Stimulated activated naive B cell treated with anti-CD40 and anti-IgM and Interleukin-4, amounts not matched to agents 10 μg/mL and 1 μg/mL and 100 μg/mL, for 72 hours (primary cell): ENCODE results near the gene NFATC1.

Source experiments
- ATAC-seq, 2 donors: fragments of 150-1000 bp; cut with Tn5 transposase; replicated peaks; 2 replicates each; pipeline ENCODE4 v1.10.0; 2021; ENCODE audit warnings: moderate library complexity in 1 of 2
- DNase-seq: peaks from one replicate; pipeline ENCODE4 v3.0.0; 2021
- H3K27ac Mint-ChIP-seq: one replicate; pipeline ENCODE4 v1.8.0; 2022; ENCODE audit warnings: mild to moderate bottlenecking, mixed read lengths
- H3K27me3 Mint-ChIP-seq, 2 donors: one replicate each; pipeline ENCODE4 v1.8.0; 2022; ENCODE audit warnings: mixed read lengths in 2 of 2
- H3K36me3 Mint-ChIP-seq, 2 donors: one replicate each; pipeline ENCODE4 v1.8.0; 2022; ENCODE audit warnings: mixed read lengths in 2 of 2, mild to moderate bottlenecking in 1 of 2
- H3K4me1 Mint-ChIP-seq, 2 donors: one replicate each; pipeline ENCODE4 v1.8.0; 2022; ENCODE audit warnings: mixed read lengths in 2 of 2, mild to moderate bottlenecking in 1 of 2
- H3K4me3 Mint-ChIP-seq, 2 donors: one replicate each; pipeline ENCODE4 v1.8.0; 2022; ENCODE audit warnings: mild to moderate bottlenecking in 2 of 2, mixed read lengths in 2 of 2, moderate library complexity in 1 of 2
- H3K9me3 Mint-ChIP-seq, 2 donors: one replicate each; pipeline ENCODE4 v1.8.0; 2022; ENCODE audit warnings: mixed read lengths in 2 of 2, mild to moderate bottlenecking in 1 of 2

The NFATC1 gene

DNA sequence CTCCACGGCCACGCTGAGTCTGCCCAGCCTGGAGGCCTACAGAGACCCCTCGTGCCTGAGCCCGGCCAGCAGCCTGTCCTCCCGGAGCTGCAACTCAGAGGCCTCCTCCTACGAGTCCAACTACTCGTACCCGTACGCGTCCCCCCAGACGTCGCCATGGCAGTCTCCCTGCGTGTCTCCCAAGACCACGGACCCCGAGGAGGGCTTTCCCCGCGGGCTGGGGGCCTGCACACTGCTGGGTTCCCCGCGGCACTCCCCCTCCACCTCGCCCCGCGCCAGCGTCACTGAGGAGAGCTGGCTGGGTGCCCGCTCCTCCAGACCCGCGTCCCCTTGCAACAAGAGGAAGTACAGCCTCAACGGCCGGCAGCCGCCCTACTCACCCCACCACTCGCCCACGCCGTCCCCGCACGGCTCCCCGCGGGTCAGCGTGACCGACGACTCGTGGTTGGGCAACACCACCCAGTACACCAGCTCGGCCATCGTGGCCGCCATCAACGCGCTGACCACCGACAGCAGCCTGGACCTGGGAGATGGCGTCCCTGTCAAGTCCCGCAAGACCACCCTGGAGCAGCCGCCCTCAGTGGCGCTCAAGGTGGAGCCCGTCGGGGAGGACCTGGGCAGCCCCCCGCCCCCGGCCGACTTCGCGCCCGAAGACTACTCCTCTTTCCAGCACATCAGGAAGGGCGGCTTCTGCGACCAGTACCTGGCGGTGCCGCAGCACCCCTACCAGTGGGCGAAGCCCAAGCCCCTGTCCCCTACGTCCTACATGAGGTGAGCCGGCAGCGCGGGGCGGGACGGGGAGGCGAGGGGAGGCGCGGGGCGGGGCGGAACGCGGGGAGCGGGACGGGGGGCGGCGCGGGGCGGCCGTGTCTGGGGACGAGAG, 15.2 kb downstream of the NFATC1 start:
- H3K4me3 Mint-ChIP-seq = no peak overlapping the region
- H3K27me3 Mint-ChIP-seq = no peaks in the 10 kb centered on the region
- peaks cover 35 to 49% of the 10 kb centered on the region in 2 donors for H3K36me3 Mint-ChIP-seq
- DNase-seq (no peak), ATAC-seq (no peak)
- peaks cover 2 to 4% of the 10 kb centered on the region in 2 donors for H3K9me3 Mint-ChIP-seq
- peaks cover 20 to 45% of the 10 kb centered on the region in 2 donors for H3K4me1 Mint-ChIP-seq
- H3K27ac Mint-ChIP-seq = peak overlapping the region; percentile 32

DNA sequence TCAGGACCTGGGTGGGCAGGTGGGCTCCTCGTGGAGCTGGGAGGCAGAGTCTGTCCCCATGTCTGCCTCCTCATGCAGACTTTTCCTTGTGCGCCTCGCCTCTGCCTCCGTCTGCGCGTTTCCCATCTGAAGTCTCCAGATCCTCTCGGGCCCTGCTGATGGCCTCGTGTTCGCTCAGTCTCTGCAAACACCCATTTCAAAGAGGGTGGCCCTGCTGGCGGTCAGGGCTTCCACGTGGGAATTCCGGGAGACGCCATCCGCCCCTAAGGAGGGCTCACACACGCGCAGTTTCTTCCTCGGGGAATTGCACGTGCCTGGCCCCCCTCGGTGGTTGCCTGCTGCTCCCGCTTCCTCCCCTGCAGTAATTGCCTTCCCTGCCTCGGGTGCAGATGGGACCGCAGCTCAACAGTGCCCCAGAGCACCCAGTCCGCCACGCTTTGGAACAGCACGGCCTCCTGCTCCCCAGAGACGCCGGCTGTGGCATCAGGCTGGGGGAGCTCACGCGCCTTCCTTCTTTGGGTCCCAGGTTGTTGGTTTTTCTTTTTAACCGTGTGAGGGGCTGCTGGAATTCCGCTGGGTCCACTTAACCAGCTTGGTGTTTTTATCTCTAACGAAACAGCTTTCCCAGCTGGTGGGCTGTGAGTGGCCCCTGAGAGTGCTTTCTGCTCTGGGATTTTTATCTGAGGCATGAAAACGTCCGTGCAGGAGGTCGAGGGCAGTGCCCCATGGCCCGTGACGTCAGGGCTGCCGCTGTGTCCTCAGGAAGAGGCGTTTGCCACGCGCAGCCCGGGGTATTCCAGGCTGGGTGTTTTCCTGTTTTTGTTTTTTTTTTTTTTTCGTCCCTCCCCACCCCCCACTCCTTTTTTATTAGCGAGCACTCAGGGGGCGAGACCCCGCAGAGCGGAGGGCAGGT, 16.1 kb downstream of the NFATC1 start:
- Mint-ChIP-seq H3K27me3 (no peaks in the 10 kb centered on the region), H3K4me1 (peaks cover 18 to 46% of the 10 kb centered on the region in 2 donors), H3K9me3 (no peaks in the 10 kb centered on the region), H3K36me3 (peaks cover 38 to 50% of the 10 kb centered on the region in 2 donors), H3K4me3 (no peak overlapping the region), H3K27ac (no peak overlapping the region)
- DNase-seq = no peak
- ATAC-seq = no peak

DNA sequence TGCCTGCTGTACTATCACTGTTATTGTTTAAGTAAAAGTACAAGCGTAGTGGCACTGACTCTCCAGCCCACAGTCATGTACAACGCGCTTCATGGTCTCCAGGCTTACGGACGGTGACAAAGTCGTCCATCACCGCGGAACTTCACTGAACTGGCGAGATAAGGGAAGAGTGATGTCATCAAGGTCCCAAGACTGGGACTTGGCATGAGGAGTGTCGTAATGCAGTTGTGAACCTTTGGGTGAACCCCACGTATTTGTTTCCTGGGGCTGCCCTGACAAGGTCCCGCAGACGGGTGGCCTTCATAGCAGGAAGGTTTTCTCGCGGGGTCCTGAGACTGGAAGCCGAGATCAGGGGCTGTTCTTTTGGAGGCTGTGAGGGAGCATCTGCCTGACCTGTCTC, 17.3 kb downstream of the NFATC1 start:
- Mint-ChIP-seq H3K4me3 (no peak overlapping the region), H3K36me3 (peaks cover 31 to 41% of the 10 kb centered on the region in 2 donors), H3K27ac (peak overlapping the region; percentile 82), H3K27me3 (no peaks in the 10 kb centered on the region), H3K9me3 (no peaks in the 10 kb centered on the region), H3K4me1 (peaks cover 18 to 43% of the 10 kb centered on the region in 2 donors)
- no peak for ATAC-seq
- DNase-seq = no peak

DNA sequence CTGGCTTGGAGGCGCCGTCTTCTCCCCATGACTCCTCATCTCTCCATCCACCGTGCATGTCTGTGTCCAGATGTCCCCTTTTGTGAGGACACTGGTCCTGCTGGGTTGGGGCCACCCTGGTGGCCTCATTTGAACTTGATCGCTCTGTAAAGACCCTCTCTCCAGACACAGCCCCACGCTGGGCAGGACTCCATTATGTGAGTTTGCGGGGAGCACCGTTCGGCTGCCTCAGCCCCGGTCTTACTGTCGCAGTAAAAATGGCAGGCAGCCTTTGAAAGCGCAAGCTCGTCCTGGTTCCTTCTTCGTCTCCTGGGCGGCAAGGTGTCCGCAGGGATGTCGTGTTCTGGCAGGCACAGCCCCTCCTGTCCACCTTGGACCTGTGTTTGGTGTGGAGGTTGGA, 17.7 kb downstream of the NFATC1 start:
- no peak for DNase-seq
- H3K27ac Mint-ChIP-seq = peak overlapping the region; percentile 82
- peaks cover 18 to 43% of the 10 kb centered on the region in 2 donors for H3K4me1 Mint-ChIP-seq

DNA sequence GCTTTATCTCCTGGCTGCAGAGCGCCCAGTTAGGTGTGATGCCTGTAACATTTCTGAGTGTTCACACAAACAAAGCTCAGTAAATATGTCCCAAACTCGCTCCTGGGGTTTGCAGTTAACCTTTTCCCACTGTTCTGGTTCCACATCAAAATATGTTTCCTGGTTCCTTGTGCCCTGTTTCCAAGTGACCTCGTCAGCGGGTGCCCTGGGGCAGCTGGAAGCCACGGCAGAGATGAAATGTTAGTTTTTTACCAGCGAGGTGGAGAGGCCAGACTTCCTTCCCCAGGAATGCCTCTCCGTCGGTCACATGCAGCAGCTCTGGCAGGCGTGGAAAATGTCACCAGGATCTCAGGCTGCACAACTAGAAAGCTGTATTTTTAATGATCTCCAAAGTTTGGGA, 18.2 kb downstream of the NFATC1 start:
- Mint-ChIP-seq H3K27ac (peak overlapping the region; percentile 63), H3K27me3 (no peaks in the 10 kb centered on the region), H3K4me1 (peaks cover 20 to 43% of the 10 kb centered on the region in 2 donors), H3K4me3 (no peak overlapping the region), H3K9me3 (no peaks in the 10 kb centered on the region), H3K36me3 (peaks cover 38 to 49% of the 10 kb centered on the region in 2 donors)
- DNase-seq (no peak), ATAC-seq (no peak)

More for the DNA sequence above, 17.7 kb downstream of the NFATC1 start:
- Mint-ChIP-seq H3K4me3 (no peak overlapping the region), H3K9me3 (no peaks in the 10 kb centered on the region), H3K27me3 (no peaks in the 10 kb centered on the region), H3K36me3 (peaks cover 35 to 45% of the 10 kb centered on the region in 2 donors)
- ATAC-seq = no peak

DNA sequence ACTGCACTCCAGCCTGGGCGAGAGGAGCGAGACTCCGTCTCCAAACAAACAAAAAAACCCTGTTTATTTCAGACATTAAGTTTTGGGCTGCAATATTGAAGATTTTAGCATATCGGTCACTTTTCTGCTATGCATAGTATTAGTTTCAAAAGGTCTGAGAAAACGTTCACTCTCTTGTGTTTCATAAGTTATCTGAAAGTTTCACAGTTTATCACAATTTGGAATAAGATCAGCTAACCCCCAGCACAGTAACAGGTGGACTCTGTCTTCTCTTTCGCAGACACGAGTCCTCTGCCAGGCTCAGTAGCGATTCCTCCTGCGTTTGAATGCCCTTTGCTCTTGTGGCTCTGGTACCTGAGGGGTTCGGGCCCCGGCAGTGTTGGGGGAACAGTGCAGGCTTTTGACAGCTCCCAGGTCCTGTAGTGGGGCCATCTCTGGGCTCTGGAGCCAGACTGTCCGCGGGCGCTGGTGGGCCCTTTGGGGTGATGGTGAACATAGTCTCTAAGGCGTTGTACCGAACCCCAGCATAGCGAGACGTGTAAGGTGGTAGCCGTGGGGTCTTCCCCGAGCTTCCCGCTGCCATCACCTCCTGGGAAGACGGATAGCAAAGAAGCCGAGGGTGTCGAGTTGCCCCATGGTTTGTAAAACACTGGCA, 20.4 kb downstream of the NFATC1 start:
- Mint-ChIP-seq H3K4me3 (no peak overlapping the region), H3K4me1 (peaks cover 27 to 34% of the 10 kb centered on the region in 2 donors), H3K27me3 (no peaks in the 10 kb centered on the region), H3K9me3 (no peaks in the 10 kb centered on the region), H3K27ac (no peak overlapping the region), H3K36me3 (peaks cover 46 to 63% of the 10 kb centered on the region in 2 donors)
- no peak for ATAC-seq
- no peak for DNase-seq

DNA sequence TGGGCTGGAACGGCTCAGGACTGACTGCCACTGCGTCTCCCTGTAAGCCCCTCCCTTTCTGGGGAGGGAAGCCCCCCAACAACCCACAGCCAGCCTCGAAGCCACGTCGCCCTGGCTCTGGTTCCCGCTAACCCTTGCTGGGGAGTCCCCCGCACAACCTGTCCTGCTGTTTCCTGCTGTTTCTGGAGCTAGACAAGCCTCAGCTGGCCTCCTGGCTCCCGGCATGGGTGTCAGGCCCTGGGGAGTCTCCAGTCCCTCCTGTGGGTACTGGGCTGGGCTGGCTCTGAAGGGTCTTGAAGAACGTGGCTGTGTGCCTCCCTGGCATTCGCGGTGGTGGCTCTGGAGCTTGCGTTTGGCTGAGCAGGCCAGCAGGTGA, 20.9 kb downstream of the NFATC1 start:
- Mint-ChIP-seq H3K4me1 (peaks cover 27 to 33% of the 10 kb centered on the region in 2 donors), H3K27me3 (no peaks in the 10 kb centered on the region), H3K27ac (peak overlapping the region; percentile 94), H3K4me3 (peak overlapping the region in 1 of 2 donors; percentile 9), H3K36me3 (peaks cover 48 to 64% of the 10 kb centered on the region in 2 donors), H3K9me3 (no peaks in the 10 kb centered on the region)
- DNase-seq = no peak
- ATAC-seq = no peak

DNA sequence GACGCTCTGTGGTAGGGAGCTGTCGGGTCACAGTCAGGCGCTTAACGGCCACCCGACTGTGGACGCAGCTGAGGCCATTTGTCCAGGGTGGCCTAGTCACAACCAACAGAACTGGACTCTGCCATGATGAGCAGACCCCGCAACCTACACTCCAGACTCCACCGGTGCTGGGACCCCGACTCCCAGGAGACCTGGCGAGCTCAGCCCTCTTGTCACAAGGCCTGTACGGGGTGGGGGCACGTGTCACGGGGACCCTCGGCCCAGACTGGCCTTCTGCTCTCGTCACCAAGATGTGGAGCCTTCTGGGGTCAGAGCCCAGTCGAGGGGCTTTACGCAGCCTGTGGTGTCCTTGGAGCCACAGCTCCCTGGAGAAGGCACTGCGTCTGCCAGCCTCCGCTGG, 22.5 kb downstream of the NFATC1 start:
- Mint-ChIP-seq H3K27me3 (no peaks in the 10 kb centered on the region), H3K9me3 (no peaks in the 10 kb centered on the region), H3K4me3 (no peak overlapping the region), H3K4me1 (peaks cover 30 to 42% of the 10 kb centered on the region in 2 donors), H3K27ac (peak overlapping the region; percentile 20), H3K36me3 (peaks cover 49 to 58% of the 10 kb centered on the region in 2 donors)
- no peak for ATAC-seq
- no peak for DNase-seq

DNA sequence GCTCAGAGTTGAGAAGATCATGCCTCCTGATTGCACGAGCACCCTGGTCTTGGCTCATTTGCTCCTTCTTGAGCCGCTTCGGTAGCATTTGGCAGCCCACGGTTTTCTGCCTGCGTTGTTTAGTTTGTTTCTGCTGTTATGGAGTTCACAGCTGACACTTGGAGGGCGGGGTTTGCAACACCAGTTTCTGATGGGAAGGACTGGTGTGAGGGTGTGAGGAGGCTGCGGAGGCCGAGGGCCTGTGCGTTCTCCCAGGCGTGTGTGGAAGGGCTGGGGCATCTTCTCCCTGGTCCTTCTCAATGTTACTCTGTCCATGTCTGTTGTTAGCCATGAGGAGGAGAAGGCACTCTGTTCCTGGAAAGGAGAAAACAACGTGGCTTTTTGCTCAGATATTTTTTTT, 22.9 kb downstream of the NFATC1 start:
- no peak overlapping the region for H3K4me3 Mint-ChIP-seq

DNA sequence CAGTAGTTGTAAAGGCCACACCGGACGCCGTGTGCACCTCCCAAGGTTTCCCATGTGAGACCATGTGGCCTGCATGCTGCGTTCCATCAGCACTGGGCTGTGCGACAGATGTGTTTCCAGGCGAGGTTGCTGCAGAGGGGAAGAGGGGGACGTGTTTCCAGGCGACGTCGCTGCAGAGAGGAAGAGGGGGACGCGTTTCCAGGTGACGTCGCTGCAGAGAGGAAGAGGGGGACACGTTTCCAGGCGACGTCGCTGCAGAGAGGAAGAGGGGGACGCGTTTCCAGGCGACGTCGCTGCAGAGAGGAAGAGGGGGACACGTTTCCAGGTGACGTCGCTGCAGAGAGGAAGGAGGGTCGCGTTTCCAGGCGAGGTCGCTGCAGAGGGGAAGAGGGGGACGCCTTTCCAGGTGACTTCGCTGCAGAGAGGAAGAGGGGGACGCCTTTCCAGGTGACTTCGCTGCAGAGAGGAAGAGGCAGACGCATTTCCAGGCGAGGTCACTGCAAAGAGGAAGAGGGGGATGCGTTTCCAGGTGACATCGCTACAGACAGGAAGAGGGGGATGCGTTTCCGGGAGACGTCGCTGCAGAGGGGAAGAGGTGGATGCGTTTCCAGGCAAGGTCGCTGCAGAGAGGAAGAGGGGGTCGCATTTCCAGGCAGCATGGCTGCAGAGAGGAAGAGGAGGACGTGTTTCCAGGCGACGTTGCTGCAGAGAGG, 24.5 kb downstream of the NFATC1 start:
- Mint-ChIP-seq H3K4me3 (peak overlapping the region in 1 of 2 donors; percentile 37), H3K27me3 (no peaks in the 10 kb centered on the region), H3K36me3 (peaks cover 50% of the 10 kb centered on the region in 2 donors), H3K9me3 (no peaks in the 10 kb centered on the region), H3K4me1 (peaks cover 32 to 42% of the 10 kb centered on the region in 2 donors), H3K27ac (peak overlapping the region; percentile 52)
- ATAC-seq (no peak), DNase-seq (no peak)

More for the DNA sequence above, 22.9 kb downstream of the NFATC1 start:
- Mint-ChIP-seq H3K36me3 (peaks cover 47 to 54% of the 10 kb centered on the region in 2 donors), H3K27ac (peak overlapping the region; percentile 37), H3K9me3 (no peaks in the 10 kb centered on the region), H3K4me1 (peaks cover 30 to 42% of the 10 kb centered on the region in 2 donors), H3K27me3 (no peaks in the 10 kb centered on the region)
- ATAC-seq (no peak), DNase-seq (no peak)

DNA sequence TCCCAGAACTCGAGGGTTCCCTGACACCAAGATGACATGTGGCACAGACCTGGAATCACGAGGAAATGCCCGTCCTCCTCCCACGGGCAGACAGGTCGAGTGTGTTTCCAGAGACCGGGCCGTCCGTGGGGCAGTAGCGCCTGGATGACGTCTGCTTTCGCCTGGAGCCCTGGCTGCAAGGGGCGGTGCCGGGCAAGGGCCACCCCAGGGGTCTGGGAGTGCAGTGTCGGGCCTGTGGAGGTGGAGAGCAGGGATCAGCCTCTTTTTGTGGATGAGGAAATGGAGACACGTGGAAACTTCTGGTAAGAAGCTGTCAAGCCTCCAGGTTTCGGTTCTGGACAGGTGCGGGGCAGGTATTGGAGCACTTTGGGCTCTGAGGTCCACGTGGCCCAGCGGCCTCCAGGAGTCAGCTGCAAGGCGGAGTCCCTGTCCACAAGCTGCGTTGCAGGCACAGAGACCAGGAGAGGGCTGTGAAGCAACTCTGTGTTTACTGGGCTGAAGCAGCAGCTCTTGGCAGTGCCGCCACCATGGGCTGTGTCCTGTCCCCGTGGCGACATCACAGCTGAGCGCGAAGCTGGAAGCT, 25.6 kb downstream of the NFATC1 start:
- H3K4me1 Mint-ChIP-seq = peaks cover 34 to 48% of the 10 kb centered on the region in 2 donors
- H3K4me3 Mint-ChIP-seq = no peak overlapping the region
- ATAC-seq (no peak), DNase-seq (no peak)
- peaks cover 50 to 58% of the 10 kb centered on the region in 2 donors for H3K36me3 Mint-ChIP-seq
- H3K27me3 Mint-ChIP-seq = no peaks in the 10 kb centered on the region
- peak overlapping the region; percentile 5 for H3K27ac Mint-ChIP-seq
- H3K9me3 Mint-ChIP-seq = no peaks in the 10 kb centered on the region

DNA sequence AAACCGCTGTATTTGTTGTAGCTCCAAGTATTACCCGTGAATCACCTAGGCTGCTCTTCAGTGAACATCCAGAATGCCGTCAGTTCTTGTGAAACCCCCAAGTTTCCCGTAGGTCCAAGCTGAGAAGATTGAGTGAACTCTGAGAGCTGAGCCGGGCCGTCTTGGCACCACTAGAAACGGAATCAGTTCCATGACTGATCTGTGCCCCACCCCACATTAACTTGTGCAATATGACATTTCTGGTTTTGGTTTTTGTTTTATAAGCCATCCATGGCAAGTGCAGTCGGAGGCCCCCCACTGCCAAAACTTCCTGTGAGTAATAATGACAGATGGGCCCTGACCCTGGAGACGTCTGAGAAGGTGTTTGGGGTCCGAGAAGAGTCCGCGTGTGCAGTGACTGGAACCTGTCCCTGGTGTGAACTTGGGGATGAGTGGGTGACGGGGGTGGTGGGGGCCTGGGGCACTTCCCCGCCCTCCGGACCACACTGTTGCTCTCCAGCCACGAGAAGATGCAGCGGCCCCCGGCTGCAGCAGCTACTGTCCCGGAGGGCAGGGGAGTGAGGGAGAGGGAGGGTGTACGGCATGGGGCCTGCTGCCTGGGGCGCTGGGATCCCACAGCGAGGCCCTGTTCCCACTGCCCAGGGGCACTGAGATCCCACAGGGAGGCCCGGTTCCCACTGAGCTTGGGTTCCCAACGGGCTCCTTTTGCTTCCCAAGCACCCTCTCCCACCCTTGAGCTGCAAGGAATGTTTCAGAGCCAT, 26.5 kb downstream of the NFATC1 start:
- Mint-ChIP-seq H3K27ac (peak overlapping the region; percentile 88), H3K36me3 (peaks cover 47 to 52% of the 10 kb centered on the region in 2 donors), H3K4me1 (peaks cover 32 to 50% of the 10 kb centered on the region in 2 donors), H3K4me3 (no peak overlapping the region), H3K27me3 (no peaks in the 10 kb centered on the region), H3K9me3 (no peaks in the 10 kb centered on the region)
- peak in 1 of 2 donors; percentile 41 for ATAC-seq
- DNase-seq = no peak

DNA sequence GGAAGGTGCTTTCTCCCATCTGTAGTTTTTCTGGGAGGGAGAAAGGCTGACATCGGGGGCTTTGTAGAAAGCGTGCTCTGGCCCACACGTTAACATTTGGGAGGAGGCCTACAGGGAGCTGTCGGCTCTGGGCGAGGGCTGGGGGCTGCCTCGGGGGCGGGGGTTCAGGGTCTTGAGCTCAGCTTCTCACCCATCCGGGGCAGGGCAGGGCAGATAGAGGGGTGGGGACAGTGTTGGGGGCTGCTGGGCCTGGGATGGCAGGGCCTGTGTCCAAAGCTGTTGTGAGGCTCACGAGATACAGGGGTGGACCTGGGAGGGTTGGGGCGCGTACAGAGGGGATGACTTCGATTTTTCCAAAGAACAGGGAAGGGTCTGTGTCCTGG, 27.0 kb downstream of the NFATC1 start:
- H3K27ac Mint-ChIP-seq = peak overlapping the region; percentile 88

More for the DNA sequence above, 27.0 kb downstream of the NFATC1 start:
- Mint-ChIP-seq H3K4me3 (no peak overlapping the region), H3K9me3 (no peaks in the 10 kb centered on the region), H3K36me3 (peaks cover 47 to 52% of the 10 kb centered on the region in 2 donors), H3K4me1 (peaks cover 31 to 53% of the 10 kb centered on the region in 2 donors), H3K27me3 (no peaks in the 10 kb centered on the region)
- DNase-seq (no peak), ATAC-seq (no peak)
